Astrocyte of the cerebellum (primary cell): ENCODE measurements around the gene MYRF.

ENCODE experiments used
- DNase-seq: peaks from one replicate; pipeline ENCODE4 v3.0.0-alpha.2; 2011; ENCODE audit warnings: low read depth
- H3K4me3 ChIP-seq: 2 replicates; pipeline ENCODE4 v1.5.1; 2011; ENCODE audit warnings: mild to moderate bottlenecking, low read depth, low read length, moderate library complexity
- CTCF ChIP-seq: IDR thresholded peaks from 2 replicates; pipeline ENCODE4 v1.5.1; 2012; ENCODE audit warnings: low read length, low read depth, moderate library complexity, mild to moderate bottlenecking; ENCODE audit errors: missing control alignments
- in situ Hi-C: cut with HindIII; loops from 2 replicates; pipeline ENCODE4 v1.10.0; 2017; ENCODE audit warnings: low sequenced_read_pairs

MYRF gene

GRCh38 chr11:61773809-61774208 lies 21.4 kb downstream of the MYRF start:
- DNase-seq = no peak
- no peak for TF ChIP-seq CTCF
- no peak overlapping the region for H3K4me3 ChIP-seq
- in situ Hi-C loops = no loop called here

GRCh38 chr11:61774411-61774810 lies 22.0 kb downstream of the MYRF start:
- DNase-seq = no peak
- no peak overlapping the region for H3K4me3 ChIP-seq
- no peak for TF ChIP-seq CTCF
- in situ Hi-C loops = no loop called here

- DNase-seq = no peak
- no peak overlapping the region for H3K4me3 ChIP-seq
- no peak for TF ChIP-seq CTCF
- in situ Hi-C loops = no loop called here
These were observed 22.7 kb downstream of the MYRF start for GRCh38 chr11:61775106-61775505.

- TF ChIP-seq CTCF = no peak
- no peak overlapping the region for H3K4me3 ChIP-seq
- in situ Hi-C loops = no loop called here
- no peak for DNase-seq
These were observed 23.4 kb downstream of the MYRF start for GRCh38 chr11:61775606-61776554.

- in situ Hi-C loops = no loop called here
- H3K4me3 ChIP-seq = no peak overlapping the region
- no peak for DNase-seq
- peak; percentile 87 for TF ChIP-seq CTCF
These were observed 24.2 kb downstream of the MYRF start for GRCh38 chr11:61776561-61777075.

- in situ Hi-C loops = no loop called here
- H3K4me3 ChIP-seq = peak overlapping the region; percentile 23
- TF ChIP-seq CTCF = no peak
- DNase-seq = no peak
These were observed 25.0 kb downstream of the MYRF start for GRCh38 chr11:61777234-61778090.
